HG03060 (cell line): ENCODE results near the gene AP3S2.
"Not testable (repeated sequence)": the region's sequence is repeated elsewhere in the genome, so short reads cannot be mapped to it uniquely, and the experiment has no call there.

Experiments used
- ATAC-seq: cut with Tn5 transposase; IDR thresholded peaks from one replicate; pipeline ENCODE4 v1.9.1; 2021; ENCODE audit warnings: low read depth, moderate number of reproducible peaks; ENCODE audit not compliant: unreplicated experiment

AP3S2 gene

DNA sequence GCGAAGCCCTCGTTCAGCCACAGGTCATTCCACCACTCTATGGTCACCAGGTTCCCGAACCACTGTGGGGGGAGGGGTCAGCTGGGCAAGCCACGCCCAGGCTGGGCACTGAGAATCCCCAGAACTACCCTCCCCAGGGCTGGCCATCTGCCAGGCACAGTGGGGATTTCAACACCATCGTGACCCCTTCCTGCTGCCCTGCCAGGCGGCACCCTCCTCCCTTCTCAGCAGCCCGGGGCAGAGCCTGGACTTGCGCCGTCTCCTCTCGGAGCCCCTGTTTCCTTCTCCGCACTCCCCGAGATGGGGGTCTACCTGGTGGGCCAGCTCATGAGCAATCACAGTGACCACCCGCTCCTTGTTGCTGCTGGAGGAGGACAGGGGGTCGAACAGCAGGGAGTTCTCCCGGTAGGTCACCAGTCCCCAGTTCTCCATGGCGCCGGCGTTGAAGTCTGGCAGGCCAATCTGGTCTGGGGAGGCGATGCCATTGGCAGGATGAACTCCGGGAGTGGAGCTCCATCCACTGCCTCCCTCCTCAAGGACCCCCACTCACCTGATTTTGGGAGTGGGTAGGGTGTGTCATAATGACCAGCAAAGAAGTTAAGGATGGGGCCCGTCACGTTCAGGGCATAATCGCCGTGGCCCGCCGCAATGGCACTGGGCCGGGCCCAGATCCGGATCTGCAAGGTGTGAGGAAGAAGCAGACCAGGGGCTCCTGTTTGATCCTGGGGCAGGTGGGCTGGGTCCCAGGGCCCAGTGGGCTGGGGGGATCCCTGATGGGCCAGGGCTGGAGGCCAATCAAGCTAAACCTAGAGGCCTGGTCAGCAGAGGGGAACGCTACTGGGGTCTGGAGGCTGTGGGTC lies 89.6 kb downstream of the AP3S2 start:
- ATAC-seq = no peak

DNA sequence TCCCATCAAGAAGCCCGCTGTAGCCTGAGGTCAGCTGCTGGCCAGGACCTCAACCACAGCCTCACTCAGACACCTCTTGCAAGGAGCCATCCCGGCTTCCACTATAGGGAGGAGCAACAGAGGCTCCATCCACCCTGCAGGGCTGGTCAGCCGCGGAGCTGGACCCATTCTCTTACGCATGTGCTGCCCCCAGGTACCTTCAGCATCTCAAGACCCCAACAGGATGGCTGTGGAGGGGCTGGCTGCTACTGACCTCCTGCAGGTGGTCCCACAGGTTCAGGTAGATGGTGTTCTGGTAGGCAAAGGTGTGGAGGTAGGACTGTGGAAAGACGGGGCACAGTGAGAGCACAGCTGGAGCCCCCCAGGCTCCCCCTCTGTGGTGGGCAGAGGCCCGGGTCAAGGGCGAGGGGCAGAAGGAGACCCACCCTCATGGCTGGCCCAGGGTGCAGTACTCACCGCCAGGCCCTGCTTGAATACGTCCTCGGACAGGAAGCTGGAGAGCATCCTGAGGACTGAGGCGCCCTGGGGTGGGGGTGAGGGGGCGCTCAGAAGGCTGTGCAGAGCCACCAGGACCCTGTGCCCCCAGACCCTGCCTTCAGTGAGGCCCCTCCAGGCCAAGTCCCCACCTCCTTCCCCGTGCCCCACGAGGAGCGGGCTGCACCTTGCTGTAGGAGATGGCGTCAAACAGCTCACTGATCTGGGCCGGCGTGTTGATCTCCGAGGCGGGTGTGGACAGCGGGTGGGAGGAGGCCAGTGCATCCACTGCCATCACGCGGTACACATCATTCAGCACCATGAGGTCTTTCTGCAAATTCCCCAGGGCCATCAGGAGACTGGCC lies 90.6 kb downstream of the AP3S2 start:
- ATAC-seq = no peak

DNA sequence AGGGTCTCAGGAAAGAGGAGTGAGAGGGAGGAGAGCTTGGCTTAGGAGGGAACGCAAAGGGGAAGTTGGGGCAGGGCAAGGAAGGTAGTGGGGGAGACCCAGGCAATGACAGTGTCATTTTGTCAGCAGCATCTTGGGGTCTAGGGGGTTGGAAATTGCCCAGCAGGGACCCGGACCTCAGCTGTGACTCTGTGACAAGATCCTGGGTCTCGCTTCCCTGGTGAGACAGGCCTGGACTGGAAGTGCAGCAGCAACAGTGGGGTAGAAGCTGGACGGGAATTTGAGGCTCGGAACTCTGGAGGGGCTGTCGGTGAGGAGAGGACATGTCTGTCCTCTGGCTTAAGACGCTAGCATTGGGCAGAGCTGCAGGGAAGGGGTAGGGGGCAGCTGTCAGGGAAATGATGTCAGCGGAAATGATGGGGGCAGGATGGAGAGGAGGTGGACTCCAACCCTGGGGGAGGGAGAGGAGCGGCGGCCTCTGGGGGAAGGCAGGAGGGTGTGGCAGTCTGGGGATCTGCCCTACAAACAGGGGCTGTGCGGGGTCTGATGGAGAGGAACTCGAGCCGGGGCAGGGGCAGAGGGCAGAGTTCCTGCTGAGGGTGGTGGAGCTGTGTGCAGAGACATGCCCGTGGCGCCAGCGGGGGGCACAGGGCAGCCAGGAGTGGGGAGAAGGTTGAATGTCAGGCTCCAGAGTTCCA lies 91.4 kb downstream of the AP3S2 start:
- ATAC-seq = no peak

DNA sequence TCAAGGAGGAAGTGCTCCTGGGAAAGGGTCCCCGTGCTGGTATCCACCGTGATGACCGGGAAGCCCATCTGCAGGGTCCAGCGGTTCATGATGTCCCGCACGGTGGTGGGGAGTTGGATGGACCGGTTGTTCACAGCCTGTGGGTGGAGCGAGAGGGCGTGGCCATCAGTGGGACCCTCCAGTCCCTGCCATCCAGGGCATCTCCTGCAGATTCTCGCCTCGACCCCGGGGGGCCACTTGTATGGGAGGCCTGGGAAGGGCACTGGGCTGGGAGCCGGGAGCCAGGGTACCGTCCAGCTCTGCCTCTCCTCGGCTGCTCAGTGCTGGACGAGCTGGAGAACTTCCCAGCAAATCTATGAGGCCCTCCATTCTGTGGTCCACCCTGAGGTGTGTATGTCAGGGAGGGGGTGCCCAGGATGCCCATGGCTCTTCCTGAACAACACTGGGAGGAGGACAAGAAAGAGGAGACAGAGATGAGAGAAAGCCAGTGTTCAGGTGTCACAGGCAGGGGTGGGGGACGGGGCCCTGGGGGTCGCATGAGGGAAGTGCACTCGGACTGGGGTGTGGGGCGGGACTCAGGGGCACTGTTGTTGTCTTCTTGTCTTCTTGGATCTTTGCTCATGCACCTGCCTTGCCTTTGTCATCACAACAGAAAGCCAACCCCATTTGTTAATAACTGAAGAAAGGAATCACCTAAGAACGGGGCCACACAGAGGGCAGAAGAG lies 92.2 kb downstream of the AP3S2 start:
- no peak for ATAC-seq

DNA sequence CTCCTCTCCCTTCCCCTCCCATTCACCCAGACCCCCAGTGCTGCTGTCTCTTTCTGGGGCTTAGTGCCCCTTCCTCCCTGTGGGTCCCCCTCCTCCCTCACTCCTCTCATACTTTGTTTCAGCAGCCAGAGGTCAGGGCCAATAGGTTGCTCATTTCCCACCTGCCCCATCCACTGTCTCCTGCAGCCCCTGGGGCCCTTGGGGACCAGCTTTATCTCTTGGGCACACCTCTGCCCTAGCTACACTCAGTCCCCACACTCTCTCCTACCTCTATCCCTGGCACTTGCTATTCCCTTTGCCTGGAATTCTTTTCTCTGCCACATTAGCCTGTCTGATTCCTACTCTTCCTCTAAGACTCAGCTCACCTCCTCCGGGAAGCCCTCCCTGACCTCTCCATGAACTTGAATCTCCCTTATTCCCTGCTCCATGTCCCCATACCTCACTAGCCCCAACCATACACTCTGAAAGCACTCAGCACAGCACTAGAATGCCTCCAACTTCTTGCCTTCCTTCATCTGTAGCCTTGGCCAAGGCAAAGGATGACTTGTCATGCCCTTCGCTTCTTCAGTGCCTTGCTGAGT lies 93.8 kb downstream of the AP3S2 start:
- ATAC-seq = no peak

DNA sequence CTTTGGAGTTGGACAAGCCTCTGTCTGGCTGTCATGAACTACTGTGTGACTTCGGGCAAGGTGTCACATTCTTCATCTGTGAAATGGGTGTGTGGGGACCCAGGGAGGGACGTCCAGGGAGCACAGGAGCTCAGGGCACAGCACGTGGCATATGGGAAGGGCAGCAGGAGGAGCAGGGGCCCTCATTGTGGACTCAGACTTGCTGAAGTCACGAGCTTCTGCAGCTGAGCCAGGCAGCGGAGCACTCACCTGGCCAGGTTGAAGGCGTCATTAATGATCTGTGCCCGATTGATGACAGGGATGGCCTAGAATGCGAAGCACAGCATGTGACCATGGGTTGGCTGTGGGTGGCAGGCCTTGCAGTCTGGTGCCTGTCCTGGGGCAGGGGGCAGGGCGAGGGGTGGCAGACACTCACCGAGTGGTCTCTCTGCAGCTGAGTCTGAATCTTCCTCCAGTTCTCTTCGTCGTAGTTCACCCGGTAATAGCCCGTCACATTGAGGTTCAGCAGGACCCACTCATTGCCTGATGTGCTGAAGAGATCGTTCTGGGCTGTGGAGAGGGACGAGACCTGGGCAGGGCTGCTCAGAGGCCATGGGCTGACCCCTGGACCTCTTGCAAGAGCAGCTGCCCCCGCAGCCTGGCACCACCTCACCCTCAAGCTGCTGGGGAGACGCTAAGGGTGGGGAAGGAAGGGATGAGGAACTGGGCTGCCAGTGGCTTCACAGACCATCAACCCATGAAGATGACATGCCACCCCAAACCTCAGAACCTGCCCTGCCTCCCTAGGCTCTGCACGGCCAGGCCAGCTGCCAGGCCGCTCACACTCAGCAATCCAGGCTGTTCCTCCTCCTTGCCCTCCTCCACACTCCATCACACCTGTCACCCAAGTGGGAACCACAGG lies 94.5 kb downstream of the AP3S2 start:
- ATAC-seq = no peak

DNA sequence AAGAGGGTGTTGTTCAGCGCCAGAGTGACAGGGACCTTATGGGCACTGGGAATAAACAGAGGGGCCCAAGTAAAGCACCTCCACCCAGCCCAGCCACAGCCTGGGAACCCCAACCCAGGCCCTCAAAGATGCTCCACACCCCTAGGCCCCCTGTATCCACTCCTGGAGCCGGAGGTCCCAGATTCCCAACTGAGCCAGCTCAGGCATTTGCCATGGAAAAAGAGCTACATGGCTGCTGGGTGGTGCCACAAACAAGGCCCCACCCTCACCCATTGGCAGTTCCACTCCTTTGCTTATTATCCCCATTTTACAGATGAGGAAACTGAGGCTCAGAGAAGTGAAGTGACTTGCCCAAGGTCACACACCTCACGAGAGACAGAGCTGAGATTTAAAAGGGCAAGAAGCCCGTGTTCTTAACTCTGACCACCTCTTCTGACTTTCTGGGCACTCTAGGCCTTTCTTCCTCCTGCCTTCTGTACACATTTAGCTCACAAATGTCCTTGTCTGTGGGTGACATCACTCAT lies 96.1 kb downstream of the AP3S2 start:
- ATAC-seq = no peak

DNA sequence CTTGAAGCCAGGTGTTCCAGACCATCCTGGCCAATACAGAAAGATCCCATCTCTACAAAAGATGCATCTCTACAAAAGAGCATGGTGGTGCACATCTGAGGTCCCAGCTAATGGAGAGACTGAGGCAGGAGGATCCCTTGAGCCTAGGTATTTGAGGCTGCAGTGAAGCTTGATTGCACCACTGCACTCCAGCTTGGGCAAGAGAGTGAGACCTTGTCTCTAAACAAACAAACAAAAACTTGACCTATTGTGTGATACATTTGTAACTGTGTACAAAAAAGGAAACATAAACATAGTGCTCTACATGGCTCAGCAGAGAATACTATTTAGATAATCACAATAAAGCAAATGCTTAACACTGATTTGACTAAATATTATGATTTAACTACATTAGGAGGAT lies 97.8 kb downstream of the AP3S2 start:
- no peak for ATAC-seq

DNA sequence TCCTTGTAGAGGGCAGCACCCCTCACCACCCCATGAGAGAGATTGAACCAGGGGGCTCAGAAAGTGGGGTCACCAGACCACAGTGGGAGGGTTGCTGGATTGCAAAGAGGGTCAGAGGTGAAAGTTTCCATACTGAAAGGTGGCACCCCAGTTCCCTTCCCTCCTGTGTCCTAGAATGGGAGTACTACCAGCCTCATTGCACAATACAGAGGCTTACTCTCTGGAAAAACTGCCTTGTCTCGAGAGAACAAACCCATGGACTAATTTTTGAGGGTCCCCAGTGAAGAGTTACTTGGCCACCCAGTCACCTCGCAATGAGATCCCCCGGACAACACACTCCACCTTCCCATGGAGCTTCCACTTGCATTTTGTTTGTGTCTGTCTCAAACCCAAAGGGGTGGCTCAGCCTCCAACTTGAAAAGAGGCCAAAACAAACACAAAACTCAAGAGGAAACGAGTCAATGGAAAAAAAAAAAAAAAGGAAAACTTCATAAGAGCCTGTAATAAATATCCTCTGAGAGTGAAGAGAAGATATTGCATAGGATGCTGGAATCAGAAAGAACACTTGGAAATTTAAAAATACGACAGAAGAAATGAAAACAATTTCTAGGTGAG lies 99.1 kb downstream of the AP3S2 start:
- no peak for ATAC-seq

DNA sequence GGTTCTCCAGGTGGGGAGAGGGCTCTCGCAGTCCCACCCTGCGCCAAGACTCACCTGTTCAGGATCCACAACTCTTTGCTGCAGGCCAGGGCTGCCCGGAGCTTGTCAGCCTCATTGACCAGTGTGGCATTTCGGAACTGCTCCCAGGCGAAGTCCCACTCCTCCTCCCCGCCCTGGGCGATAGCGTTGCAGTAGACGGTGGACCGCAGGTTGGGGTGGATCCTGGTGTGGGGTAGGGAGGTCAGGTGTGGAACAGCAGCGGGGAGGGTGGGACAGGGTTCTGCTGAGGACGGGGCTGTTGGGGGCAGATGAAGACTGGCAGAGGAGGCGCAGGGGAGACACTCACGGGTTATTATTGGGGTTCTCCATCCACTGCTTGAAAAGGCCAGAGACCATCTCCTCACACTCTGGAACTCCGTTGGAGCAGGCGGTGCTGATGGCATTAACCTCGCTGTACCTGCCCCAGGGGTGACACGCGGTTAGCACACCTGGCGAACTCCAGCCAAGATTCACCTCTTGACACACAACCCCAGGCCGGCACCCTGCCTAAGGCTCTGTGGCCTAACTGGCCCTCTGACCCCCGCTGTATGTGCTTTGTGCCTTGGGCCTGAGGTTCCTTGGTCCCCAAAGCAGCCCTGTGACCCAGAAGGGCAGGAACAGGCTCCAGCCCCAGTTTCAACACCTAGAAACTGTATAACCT lies 101.5 kb downstream of the AP3S2 start:
- ATAC-seq = no peak

DNA sequence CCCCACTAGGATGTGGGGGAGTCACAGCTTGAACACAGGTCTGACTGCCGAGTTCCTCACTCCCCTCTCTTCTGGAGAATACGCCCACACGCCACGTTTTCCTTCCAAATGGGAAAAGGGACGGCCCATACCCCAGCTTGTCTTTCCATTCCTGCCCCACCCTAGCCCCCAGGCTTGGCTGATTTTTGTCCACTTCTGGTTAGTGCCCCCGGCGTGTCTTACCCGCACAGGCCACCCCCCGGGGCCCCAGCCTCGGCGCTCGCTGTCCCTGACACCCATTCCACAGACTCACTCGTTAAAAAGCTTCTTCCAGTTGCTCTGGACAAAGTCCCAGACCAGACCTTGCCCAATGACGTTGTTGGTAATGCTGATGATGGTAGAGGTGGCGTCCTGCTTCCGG lies 103.1 kb downstream of the AP3S2 start:
- ATAC-seq = no peak

DNA sequence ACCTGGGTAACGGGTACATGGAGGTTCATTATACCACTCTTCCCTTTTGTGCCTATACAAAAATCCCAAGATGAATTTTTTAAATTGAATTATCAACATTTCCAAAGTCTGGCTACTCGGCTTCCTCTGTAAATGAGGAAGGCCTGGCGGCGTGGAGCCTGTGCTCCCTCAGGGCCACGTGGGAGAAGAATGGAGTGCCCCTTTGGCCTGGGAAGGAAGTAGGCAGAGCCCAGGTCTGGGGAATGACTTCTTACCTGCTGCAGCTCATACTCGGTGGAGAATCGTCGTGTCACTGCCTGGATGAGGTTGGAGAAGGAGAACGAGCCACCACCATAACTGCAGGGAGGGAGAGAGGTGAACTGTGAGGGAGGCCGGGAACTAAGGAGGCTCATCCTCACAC lies 103.6 kb downstream of the AP3S2 start:
- ATAC-seq = no peak

DNA sequence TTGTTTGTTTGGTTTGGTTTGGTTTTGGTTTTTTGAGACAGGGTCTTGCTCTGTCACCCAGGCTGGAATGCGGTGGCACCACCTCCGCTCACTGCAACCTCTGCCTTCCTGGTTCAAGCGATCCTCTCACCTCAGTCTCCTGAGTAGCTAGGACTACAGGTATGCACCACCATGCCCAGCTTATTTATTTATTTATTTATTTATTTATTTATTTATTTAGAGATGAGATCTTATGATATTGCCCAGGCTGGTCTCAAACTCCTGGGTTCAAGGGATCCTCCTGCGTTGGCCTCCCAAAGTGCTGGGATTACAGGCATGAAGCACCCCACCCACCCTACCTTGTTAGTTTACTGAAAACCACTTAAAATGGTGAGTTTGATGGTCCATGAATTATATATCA lies 105.2 kb downstream of the AP3S2 start:
- ATAC-seq = not testable (repeated sequence)

DNA sequence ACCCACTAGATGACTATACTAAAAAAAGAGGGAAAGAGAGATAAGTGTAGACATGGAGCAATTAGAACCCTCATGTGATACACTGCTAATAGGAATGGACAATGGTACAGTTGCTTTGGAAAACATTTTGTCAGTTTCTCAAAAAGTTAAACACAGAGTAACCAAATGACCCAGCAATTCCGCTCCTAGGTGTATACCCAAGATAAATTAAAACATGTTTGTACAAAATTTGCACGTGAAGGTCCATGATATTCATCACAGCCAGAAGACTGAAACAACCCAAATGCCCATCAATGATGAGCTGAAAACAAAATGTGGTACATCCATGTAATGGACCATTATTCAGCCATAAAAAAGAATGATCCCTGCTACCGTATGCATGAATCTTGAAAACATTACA lies 105.8 kb downstream of the AP3S2 start:
- no peak for ATAC-seq

DNA sequence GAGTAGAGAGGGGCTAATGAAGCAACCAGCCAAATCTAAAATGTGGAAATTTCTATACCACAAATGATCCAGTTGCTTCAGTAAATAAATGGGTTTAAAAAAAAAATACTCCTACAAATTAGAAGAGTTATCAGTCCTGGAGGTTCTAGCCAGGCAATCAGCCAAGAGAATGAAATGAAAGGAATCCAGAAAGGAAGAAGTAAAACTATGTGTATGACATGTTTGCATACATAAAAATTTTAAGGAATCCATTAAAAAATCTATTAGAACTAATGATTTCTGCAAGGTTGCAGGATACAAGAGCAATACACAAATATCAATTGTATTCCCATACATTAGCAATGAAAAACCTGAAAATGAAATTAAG lies 108.0 kb downstream of the AP3S2 start:
- no peak for ATAC-seq

DNA sequence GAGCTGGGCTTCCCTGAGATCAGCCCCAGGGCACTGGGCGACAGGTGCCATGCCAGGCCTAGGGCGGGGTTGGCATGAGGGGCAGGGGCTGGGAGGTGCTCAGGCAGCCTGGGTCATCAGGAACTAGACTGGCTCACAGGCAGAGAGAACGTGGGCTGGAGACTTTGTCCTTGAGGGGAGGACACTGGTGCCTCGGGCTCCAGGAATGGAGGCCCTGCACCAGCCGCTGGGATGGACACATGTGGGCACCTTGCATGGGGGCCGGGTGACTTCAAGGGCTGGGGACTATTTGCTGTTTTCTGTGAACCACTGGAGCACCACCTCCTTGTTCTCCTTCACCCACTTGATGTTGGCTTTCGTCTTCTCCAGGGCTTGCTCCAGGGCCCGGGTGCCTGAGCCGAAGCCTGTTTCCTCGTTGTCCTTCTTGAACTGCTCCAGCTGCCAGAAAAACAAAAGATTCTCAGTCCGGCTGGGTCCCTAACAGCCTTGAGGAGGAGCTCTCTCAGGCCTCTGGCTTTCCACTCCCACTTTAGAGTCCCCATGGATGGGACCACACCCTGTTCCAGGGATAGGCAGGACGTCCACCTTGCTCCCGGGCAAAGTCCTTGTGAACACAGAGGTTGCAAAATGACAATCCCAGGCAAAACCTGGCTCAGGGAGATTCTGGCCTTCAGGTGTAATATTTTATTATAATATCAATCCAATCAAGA lies 108.6 kb downstream of the AP3S2 start:
- no peak for ATAC-seq

DNA sequence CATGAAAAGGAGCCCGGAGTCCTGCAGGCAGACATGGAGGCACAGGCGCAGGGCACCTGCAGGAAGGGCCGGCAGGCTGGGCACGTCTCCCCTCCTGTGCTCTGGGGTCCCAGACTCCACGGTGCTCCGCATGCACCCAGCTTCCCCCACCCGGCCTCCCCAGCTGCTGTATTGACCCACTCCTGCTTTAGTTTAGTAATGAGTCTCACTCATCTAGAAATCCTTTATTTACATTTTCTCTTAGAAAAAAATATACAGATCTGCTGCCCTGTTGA lies 109.2 kb downstream of the AP3S2 start:
- ATAC-seq = no peak
